Spleen (tissue), 7 donors: Measurements from ENCODE around the gene HNMT.

Experiments used
- POLR2A ChIP-seq, 3 donors: fragments of 450-650 bp; IDR thresholded peaks; one replicate each; pipeline ENCODE4 v1.5.1; 2017; ENCODE audit warnings: antibody characterized with exemption in 3 of 3, mild to moderate bottlenecking in 1 of 3
- TF ChIP-seq, protein P1 (sequence below), 11 experiments: fragments of 200-600 bp in 7 of 11; fragments of 450-650 bp in 4 of 11; sonication (generic) in 4 of 11; IDR thresholded peaks in 8 of 11; conservative IDR thresholded peaks in 3 of 11; 1 replicate in 7 of 11; 2 replicates in 4 of 11; pipeline versions ENCODE4 v1.4.0 to v1.8.0; 2016 to 2021; ENCODE audit warnings: antibody characterized with exemption in 11 of 11, inconsistent platforms in 4 of 11, mild to moderate bottlenecking in 1 of 11
- donor health status: DM: no; HTN: no; CAD: no; lungs with moderate emphysema.
- donor health status: DM: no; HTN: no; CAD: no.
- donor health status: DM: no; HTN: no; CAD: no.

DNA sequence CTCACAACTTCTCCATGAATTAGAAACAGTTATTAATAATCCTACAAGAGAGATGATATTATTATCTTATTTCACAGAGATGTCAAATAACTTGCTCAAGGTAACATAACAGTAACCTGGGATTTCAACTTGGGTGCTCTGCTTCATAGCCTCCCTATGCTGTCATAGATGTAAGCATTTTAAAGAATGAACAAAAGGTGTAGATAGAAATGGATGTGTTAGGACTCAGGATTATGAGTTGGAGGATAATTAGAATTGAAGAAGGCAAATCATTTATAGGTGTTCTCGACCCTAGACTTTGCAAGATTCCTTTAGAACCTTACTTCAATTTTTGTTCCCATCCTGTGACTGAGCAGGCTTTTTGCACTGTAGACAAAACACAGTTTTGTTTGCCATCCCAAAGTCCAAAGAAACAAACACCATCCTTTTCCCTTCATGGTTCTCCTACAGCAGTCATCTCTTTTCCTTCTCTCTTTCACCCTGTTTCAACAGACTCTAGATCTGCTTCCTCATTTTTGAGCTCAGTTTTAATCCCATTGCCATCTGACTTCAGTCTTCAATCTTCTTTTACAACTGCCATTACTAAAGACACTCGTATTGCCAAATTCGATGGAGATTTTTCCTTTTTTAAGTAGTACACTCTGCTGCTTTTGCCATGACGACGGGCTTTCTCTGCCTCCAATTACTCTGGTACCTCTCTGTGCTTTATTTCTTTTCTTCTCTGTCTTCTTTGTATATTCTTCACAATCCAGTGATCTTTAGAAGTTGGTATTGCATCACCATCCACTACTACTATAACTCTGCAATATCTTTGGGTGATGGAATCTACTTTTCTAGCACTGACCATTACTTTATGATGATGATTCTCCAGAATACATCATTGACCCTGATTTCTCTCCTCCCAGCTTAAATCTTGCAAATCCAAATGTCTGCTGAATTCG, 4.5 kb downstream of the HNMT start:
- TF ChIP-seq, protein P1, sequence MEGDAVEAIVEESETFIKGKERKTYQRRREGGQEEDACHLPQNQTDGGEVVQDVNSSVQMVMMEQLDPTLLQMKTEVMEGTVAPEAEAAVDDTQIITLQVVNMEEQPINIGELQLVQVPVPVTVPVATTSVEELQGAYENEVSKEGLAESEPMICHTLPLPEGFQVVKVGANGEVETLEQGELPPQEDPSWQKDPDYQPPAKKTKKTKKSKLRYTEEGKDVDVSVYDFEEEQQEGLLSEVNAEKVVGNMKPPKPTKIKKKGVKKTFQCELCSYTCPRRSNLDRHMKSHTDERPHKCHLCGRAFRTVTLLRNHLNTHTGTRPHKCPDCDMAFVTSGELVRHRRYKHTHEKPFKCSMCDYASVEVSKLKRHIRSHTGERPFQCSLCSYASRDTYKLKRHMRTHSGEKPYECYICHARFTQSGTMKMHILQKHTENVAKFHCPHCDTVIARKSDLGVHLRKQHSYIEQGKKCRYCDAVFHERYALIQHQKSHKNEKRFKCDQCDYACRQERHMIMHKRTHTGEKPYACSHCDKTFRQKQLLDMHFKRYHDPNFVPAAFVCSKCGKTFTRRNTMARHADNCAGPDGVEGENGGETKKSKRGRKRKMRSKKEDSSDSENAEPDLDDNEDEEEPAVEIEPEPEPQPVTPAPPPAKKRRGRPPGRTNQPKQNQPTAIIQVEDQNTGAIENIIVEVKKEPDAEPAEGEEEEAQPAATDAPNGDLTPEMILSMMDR (IDR thresholded peaks at IDR 0.05 in 8 of 11, conservative IDR thresholded peaks at IDR 0.05 in 3 of 11): no peak
- TF ChIP-seq POLR2A (IDR thresholded peaks at IDR 0.05): no peak
